ENCODE measurements around the gene OSR1. TPM values are rescaled to one million over a fixed set of nuclear protein-coding genes. Genes with fewer than 3 reads are reported as not detected.

The OSR1 gene
- total RNA-seq, 2 experiments from 2014 or later = not detected

- Mint-ChIP-seq H3K4me3 (no peak overlapping the region), H3K4me1 (no peaks in the 10 kb centered on the region), H3K9me3 (peaks cover 3% of the 10 kb centered on the region), H3K27me3 (no peaks in the 10 kb centered on the region), H3K36me3 (no peaks in the 10 kb centered on the region), H3K27ac (no peak overlapping the region)
- ATAC-seq (ENCODE audit: low read depth) (no peak), DNase-seq (no peak)
- POLR2A ChIA-PET = no interaction called here
Observed at GRCh38 chr2:19301706-19302105, 56.7 kb downstream of the OSR1 start.

Small RNA genes lying within 50 kb of the gene (microRNA-seq; reads per million reads assigned to microRNA genes)
- 2.8 reads per million for gene MIR4757

Measured in activated naive CD8-positive, alpha-beta T cell treated with anti-CD3 and anti-CD28 coated beads, Interleukin-2, amount 10 ng/mL, durations not matched to agents 7 days and 5 days (primary cell).